Chondrocyte (in vitro differentiated cells): ENCODE data around the gene PROSER3. TPM values are rescaled to one million over a fixed set of nuclear protein-coding genes. Genes with fewer than 3 reads are reported as not detected.

Source experiments
- DNase-seq: peaks from one replicate; pipeline ENCODE4 v3.0.0; 2021; ENCODE audit warnings: mixed read lengths, low spot score
- H3K27ac Mint-ChIP-seq: one replicate; pipeline ENCODE4 v1.8.0; 2021; ENCODE audit warnings: mild to moderate bottlenecking, moderate library complexity, mixed read lengths; ENCODE audit not compliant: unreplicated experiment
- H3K27me3 Mint-ChIP-seq: 2 replicates; pipeline ENCODE4 v1.8.0; 2021; ENCODE audit warnings: low read depth, mixed read lengths
- H3K36me3 Mint-ChIP-seq: 2 replicates; pipeline ENCODE4 v1.8.0; 2021; ENCODE audit warnings: low read depth, mixed read lengths
- H3K4me1 Mint-ChIP-seq: 2 replicates; pipeline ENCODE4 v1.8.0; 2021; ENCODE audit warnings: low read depth, mild to moderate bottlenecking, mixed read lengths
- H3K4me3 Mint-ChIP-seq: one replicate; pipeline ENCODE4 v1.8.0; 2021; ENCODE audit warnings: mild to moderate bottlenecking, moderate library complexity, mixed read lengths; ENCODE audit not compliant: unreplicated experiment
- H3K9me3 Mint-ChIP-seq: 2 replicates; pipeline ENCODE4 v1.8.0; 2021; ENCODE audit warnings: low read depth, mixed read lengths
- CTCF ChIP-seq: fragments of 200-600 bp; sonication (generic); IDR thresholded peaks from 2 replicates; pipeline ENCODE4 v1.5.0; 2021; ENCODE audit warnings: antibody characterized with exemption, mild to moderate bottlenecking, moderate library complexity
- total RNA-seq: library from RNA; stranded (reverse); gene quantifications from 3 replicates; pipeline ENCODE4 v1.2.1, GENCODE V29; 2021

The PROSER3 gene
- total RNA-seq, 1 donor from 2014 or later, result 17.4 TPM

- Mint-ChIP-seq H3K4me1 (peaks cover 17% of the 10 kb centered on the region), H3K9me3 (no peaks in the 10 kb centered on the region), H3K27me3 (no peaks in the 10 kb centered on the region), H3K4me3 (no peak overlapping the region), H3K36me3 (no peaks in the 10 kb centered on the region), H3K27ac (no peak overlapping the region)
- TF ChIP-seq CTCF, result no peak
- DNase-seq, result no peak
Measured at GRCh38 chr19:35713506-35713850, 44.5 kb upstream of the PROSER3 start.

- no peak for TF ChIP-seq CTCF
- DNase-seq, result no peak
- H3K4me1 Mint-ChIP-seq, result peaks cover 20% of the 10 kb centered on the region
- no peaks in the 10 kb centered on the region for H3K27me3 Mint-ChIP-seq
- H3K9me3 Mint-ChIP-seq, result no peaks in the 10 kb centered on the region
- no peak overlapping the region for H3K4me3 Mint-ChIP-seq
- H3K36me3 Mint-ChIP-seq, result no peaks in the 10 kb centered on the region
- no peak overlapping the region for H3K27ac Mint-ChIP-seq
Measured at GRCh38 chr19:35713904-35714495, 44.0 kb upstream of the PROSER3 start.

GRCh38 chr19:35714601-35715354 is 43.2 kb upstream of the PROSER3 start:
- Mint-ChIP-seq H3K36me3 (no peaks in the 10 kb centered on the region), H3K27me3 (no peaks in the 10 kb centered on the region), H3K27ac (no peak overlapping the region), H3K4me3 (no peak overlapping the region), H3K9me3 (no peaks in the 10 kb centered on the region), H3K4me1 (peaks cover 27% of the 10 kb centered on the region)
- TF ChIP-seq CTCF, result no peak
- DNase-seq, result no peak

- H3K27ac Mint-ChIP-seq, result no peak overlapping the region
- H3K4me3 Mint-ChIP-seq, result no peak overlapping the region
- peak; percentile 83 for DNase-seq
- peaks cover 30% of the 10 kb centered on the region for H3K4me1 Mint-ChIP-seq
- H3K9me3 Mint-ChIP-seq, result no peaks in the 10 kb centered on the region
- TF ChIP-seq CTCF, result no peak
- H3K36me3 Mint-ChIP-seq, result peaks cover 2% of the 10 kb centered on the region
- H3K27me3 Mint-ChIP-seq, result no peaks in the 10 kb centered on the region
Measured at GRCh38 chr19:35715355-35715809, 42.6 kb upstream of the PROSER3 start.

- Mint-ChIP-seq H3K4me1 (peaks cover 29% of the 10 kb centered on the region), H3K36me3 (peaks cover 2% of the 10 kb centered on the region)
Measured at GRCh38 chr19:35715981-35716800, 41.8 kb upstream of the PROSER3 start.

More at GRCh38 chr19:35715981-35716800, 41.8 kb upstream of the PROSER3 start:
- Mint-ChIP-seq H3K9me3 (no peaks in the 10 kb centered on the region), H3K4me3 (peak overlapping the region; percentile 96), H3K27me3 (no peaks in the 10 kb centered on the region), H3K27ac (peak overlapping the region; percentile 97)
- peak; percentile 94 for DNase-seq
- TF ChIP-seq CTCF, result no peak
